Measurements from ENCODE around the gene TUSC2. TPM values are rescaled to one million over a fixed set of nuclear protein-coding genes. Genes with fewer than 3 reads are reported as not detected.

The TUSC2 gene
- total and polyA plus RNA-seq, 5 donors: 28.9 to 34.9 (median 31.1) TPM

GRCh38 chr3:50365080-50365841 lies 37.2 kb upstream of the TUSC2 start:
- H3K27ac ChIP-seq (ENCODE audit: low read length): no peak overlapping the region
- peak; percentile 85 to 94 (median 93) for DNase-seq
- ATAC-seq: peak; percentile 86 to 88
- WGBS: 21% methylated on average over 53 of the region's 53 CpGs
- H3K4me1 ChIP-seq (ENCODE audit: control insufficient read depth, insufficient read depth, low read length): no peaks in the 10 kb centered on the region
- H3K9me3 ChIP-seq (ENCODE audit: control insufficient read depth, low read length): no peaks in the 10 kb centered on the region
- H3K27me3 ChIP-seq (ENCODE audit: control insufficient read depth, insufficient read depth): no peaks in the 10 kb centered on the region
- H3K4me3 ChIP-seq (ENCODE audit: low read length): peak overlapping the region; percentile 33
- intact Hi-C loops (cut with DNase I): no loop called here

GRCh38 chr3:50364573-50365079 lies 36.6 kb upstream of the TUSC2 start:
- Histone ChIP-seq H3K4me3 (ENCODE audit: low read length) (peak overlapping the region; percentile 33), H3K9me3 (ENCODE audit: control insufficient read depth, low read length) (no peaks in the 10 kb centered on the region), H3K4me1 (ENCODE audit: control insufficient read depth, insufficient read depth, low read length) (no peaks in the 10 kb centered on the region), H3K27ac (ENCODE audit: low read length) (no peak overlapping the region), H3K27me3 (ENCODE audit: control insufficient read depth, insufficient read depth) (no peaks in the 10 kb centered on the region)
- peak in 1 of 3 donors; percentile 72 for DNase-seq
- WGBS: 23% methylated on average over 45 of the region's 48 CpGs
- intact Hi-C loops (cut with DNase I): no loop called here
- peak; percentile 37 to 45 for ATAC-seq

- DNase-seq: no peak
- intact Hi-C loops (cut with DNase I): no loop called here
These were observed 31.7 kb upstream of the TUSC2 start for GRCh38 chr3:50359760-50360110.

GRCh38 chr3:50358911-50359759 lies 31.1 kb upstream of the TUSC2 start, which contains the start of gene TMEM115:
TSS of gene TMEM115 (minus strand) at chr3:50359521. CDS start at chr3:50359063, 458 bp downstream.
- Histone ChIP-seq H3K4me1 (ENCODE audit: control insufficient read depth, insufficient read depth, low read length) (peaks cover 24% of the 10 kb centered on the region), H3K27ac (ENCODE audit: low read length) (peak within 1 kb of the TSS; percentile 88), H3K9me3 (ENCODE audit: control insufficient read depth, low read length) (no peaks in the 10 kb centered on the region), H3K27me3 (ENCODE audit: control insufficient read depth, insufficient read depth) (no peaks in the 10 kb centered on the region), H3K4me3 (ENCODE audit: low read length) (peak within 1 kb of the TSS; percentile 67)
- intact Hi-C loops (cut with DNase I): no loop called here
- DNase-seq: peak; percentile 97 to 98 (median 97)
- WGBS: under 1% methylated on average over 64 of the region's 64 CpGs
- peak; percentile 96 to 97 for ATAC-seq

More at GRCh38 chr3:50359760-50360110, 31.7 kb upstream of the TUSC2 start:
- H3K27me3 ChIP-seq (ENCODE audit: control insufficient read depth, insufficient read depth): no peaks in the 10 kb centered on the region
- no peak overlapping the region for H3K4me3 ChIP-seq (ENCODE audit: low read length)
- peaks cover 24% of the 10 kb centered on the region for H3K4me1 ChIP-seq (ENCODE audit: control insufficient read depth, insufficient read depth, low read length)
- no peaks in the 10 kb centered on the region for H3K9me3 ChIP-seq (ENCODE audit: control insufficient read depth, low read length)
- H3K27ac ChIP-seq (ENCODE audit: low read length): no peak overlapping the region
- ATAC-seq: no peak
- WGBS: 19% methylated on average over 8 of the region's 8 CpGs

- ATAC-seq (no peak), DNase-seq (no peak)
- intact Hi-C loops (cut with DNase I): no loop called here
- peak overlapping the region; percentile 88 for H3K27ac ChIP-seq (ENCODE audit: low read length)
- 41% methylated on average over 24 of the region's 24 CpGs for WGBS
- peaks cover 24% of the 10 kb centered on the region for H3K4me1 ChIP-seq (ENCODE audit: control insufficient read depth, insufficient read depth, low read length)
- H3K4me3 ChIP-seq (ENCODE audit: low read length): peak overlapping the region; percentile 67
- H3K27me3 ChIP-seq (ENCODE audit: control insufficient read depth, insufficient read depth): no peaks in the 10 kb centered on the region
- H3K9me3 ChIP-seq (ENCODE audit: control insufficient read depth, low read length): no peaks in the 10 kb centered on the region
These were observed 30.4 kb upstream of the TUSC2 start for GRCh38 chr3:50358355-50358910.

- Histone ChIP-seq H3K4me1 (ENCODE audit: control insufficient read depth, insufficient read depth, low read length) (peaks cover 24% of the 10 kb centered on the region), H3K4me3 (ENCODE audit: low read length) (peak overlapping the region; percentile 67)
- no peak for ATAC-seq
These were observed 29.5 kb upstream of the TUSC2 start for GRCh38 chr3:50357481-50357880.

GRCh38 chr3:50356553-50356952 lies 28.5 kb upstream of the TUSC2 start:
- WGBS: 29% methylated on average over 5 of the region's 5 CpGs
- H3K4me1 ChIP-seq (ENCODE audit: control insufficient read depth, insufficient read depth, low read length): peaks cover 24% of the 10 kb centered on the region
- intact Hi-C loops (cut with DNase I): no loop called here
- no peaks in the 10 kb centered on the region for H3K9me3 ChIP-seq (ENCODE audit: control insufficient read depth, low read length)
- peak overlapping the region; percentile 67 for H3K4me3 ChIP-seq (ENCODE audit: low read length)
- DNase-seq (peak in 2 of 3 donors; percentile 68 to 78), ATAC-seq (peak; percentile 24 to 48)
- H3K27ac ChIP-seq (ENCODE audit: low read length): peak overlapping the region; percentile 42
- H3K27me3 ChIP-seq (ENCODE audit: control insufficient read depth, insufficient read depth): no peaks in the 10 kb centered on the region

More at GRCh38 chr3:50357481-50357880, 29.5 kb upstream of the TUSC2 start:
- H3K9me3 ChIP-seq (ENCODE audit: control insufficient read depth, low read length): no peaks in the 10 kb centered on the region
- no peak for DNase-seq
- intact Hi-C loops (cut with DNase I): no loop called here
- WGBS: 51% methylated on average over 1 of the region's 1 CpG
- peak overlapping the region; percentile 6 for H3K27ac ChIP-seq (ENCODE audit: low read length)
- no peaks in the 10 kb centered on the region for H3K27me3 ChIP-seq (ENCODE audit: control insufficient read depth, insufficient read depth)

GRCh38 chr3:50355829-50356552 lies 28.0 kb upstream of the TUSC2 start:
- Histone ChIP-seq H3K4me1 (ENCODE audit: control insufficient read depth, insufficient read depth, low read length) (peaks cover 28% of the 10 kb centered on the region), H3K4me3 (ENCODE audit: low read length) (no peak overlapping the region), H3K27ac (ENCODE audit: low read length) (peak overlapping the region; percentile 15), H3K27me3 (ENCODE audit: control insufficient read depth, insufficient read depth) (no peaks in the 10 kb centered on the region), H3K9me3 (ENCODE audit: control insufficient read depth, low read length) (no peaks in the 10 kb centered on the region)
- intact Hi-C loops (cut with DNase I): no loop called here
- DNase-seq (no peak), ATAC-seq (no peak)
- WGBS: 47% methylated on average over 5 of the region's 5 CpGs

GRCh38 chr3:50354850-50355249 lies 26.8 kb upstream of the TUSC2 start:
- intact Hi-C loops (cut with DNase I): loop anchor here in 1 of 4 donors (5.0 kb wide), 1 partner anchor 187 kb away; no protein-coding TSS in a partner anchor

GRCh38 chr3:50354186-50354764 lies 26.3 kb upstream of the TUSC2 start:
- Histone ChIP-seq H3K9me3 (ENCODE audit: control insufficient read depth, low read length) (no peaks in the 10 kb centered on the region), H3K4me1 (ENCODE audit: control insufficient read depth, insufficient read depth, low read length) (peaks cover 30% of the 10 kb centered on the region), H3K27me3 (ENCODE audit: control insufficient read depth, insufficient read depth) (no peaks in the 10 kb centered on the region), H3K27ac (ENCODE audit: low read length) (no peak overlapping the region), H3K4me3 (ENCODE audit: low read length) (no peak overlapping the region)
- no peak for DNase-seq
- no peak for ATAC-seq
- intact Hi-C loops (cut with DNase I): loop anchor here in 1 of 4 donors (5.0 kb wide), 1 partner anchor 188 kb away; no protein-coding TSS in a partner anchor
- 70% methylated on average over 5 of the region's 5 CpGs for WGBS

More at GRCh38 chr3:50354850-50355249, 26.8 kb upstream of the TUSC2 start:
- no peak overlapping the region for H3K4me3 ChIP-seq (ENCODE audit: low read length)
- ATAC-seq (no peak), DNase-seq (no peak)
- 85% methylated on average over 7 of the region's 7 CpGs for WGBS
- no peaks in the 10 kb centered on the region for H3K9me3 ChIP-seq (ENCODE audit: control insufficient read depth, low read length)
- no peak overlapping the region for H3K27ac ChIP-seq (ENCODE audit: low read length)
- peaks cover 28% of the 10 kb centered on the region for H3K4me1 ChIP-seq (ENCODE audit: control insufficient read depth, insufficient read depth, low read length)
- H3K27me3 ChIP-seq (ENCODE audit: control insufficient read depth, insufficient read depth): no peaks in the 10 kb centered on the region

Data from right cardiac atrium (tissue), 5 donors.